GM23248 (cell line): ENCODE results near the gene SLC5A1.

Experiments
- EZH2 ChIP-seq: fragments of 200-600 bp; sonication (generic); IDR thresholded peaks from 2 replicates; pipeline ENCODE4 v1.6.1; 2018; ENCODE audit warnings: antibody characterized with exemption, mild to moderate bottlenecking; ENCODE audit not compliant: insufficient read depth, poor library complexity, severe bottlenecking
- EZH2phosphoT487 ChIP-seq: fragments of 200-600 bp; sonication (generic); IDR thresholded peaks from 2 replicates; pipeline ENCODE4 v1.6.1; 2018; ENCODE audit warnings: antibody characterized with exemption, moderate library complexity, mild to moderate bottlenecking, low read depth; ENCODE audit not compliant: insufficient read depth

DNA sequence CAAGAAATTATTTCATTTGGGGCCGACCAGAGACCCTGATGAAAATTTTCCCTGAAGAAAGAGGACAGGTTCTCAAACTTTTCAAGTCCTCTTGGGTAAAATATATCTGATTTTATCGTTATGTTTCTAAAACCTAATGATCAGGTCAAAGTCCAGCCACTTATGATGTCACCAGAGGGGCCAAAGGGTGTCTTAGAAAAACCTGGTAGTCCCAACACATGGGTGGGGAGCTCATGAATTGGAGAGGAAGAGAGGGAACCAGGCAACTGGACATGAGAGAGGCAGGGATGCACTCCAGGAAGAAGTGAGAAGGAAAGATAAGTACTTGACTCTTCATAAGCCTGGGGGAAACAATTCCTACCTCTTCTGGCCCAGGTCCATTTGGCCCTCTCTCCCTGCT, 9.2 kb downstream of the SLC5A1 start:
- TF ChIP-seq EZH2 (no peak), EZH2phosphoT487 (no peak)
